Natural killer cell (primary cell): ENCODE data around the gene RALGPS2. TPM values are rescaled to one million over a fixed set of nuclear protein-coding genes. Genes with fewer than 3 reads are reported as not detected.

Experiments
- ATAC-seq, 3 donors: fragments of 150-1000 bp in 2 of 3; fragments of 200-7000 bp in 1 of 3; cut with Tn5 transposase; 1 replicate in 1 of 3; 2 replicates in 2 of 3; pipeline ENCODE4 v1.10.0; 2021; ENCODE audit warnings: mild to moderate bottlenecking in 2 of 3, moderate library complexity in 2 of 3
- DNase-seq, 2 donors: peaks; one replicate each; pipeline versions ENCODE4 v3.0.0 to v3.0.0-alpha.2; 2013 to 2021; ENCODE audit warnings: mixed read lengths in 1 of 2
- H3K27ac ChIP-seq: one replicate; pipeline ENCODE4 v1.5.1; 2013; ENCODE audit warnings: mild to moderate bottlenecking, low read length
- H3K27me3 ChIP-seq: one replicate; pipeline ENCODE4 v1.6.1; 2013; ENCODE audit warnings: low read length; ENCODE audit not compliant: control insufficient read depth, insufficient read depth
- H3K36me3 ChIP-seq: one replicate; pipeline ENCODE4 v1.6.1; 2013; ENCODE audit warnings: low read length; ENCODE audit not compliant: control insufficient read depth, insufficient read depth
- H3K4me1 ChIP-seq: one replicate; pipeline ENCODE4 v1.6.1; 2013; ENCODE audit warnings: low read length; ENCODE audit not compliant: control insufficient read depth, insufficient read depth
- H3K4me3 ChIP-seq: one replicate; pipeline ENCODE4 v1.5.1; 2013; ENCODE audit warnings: low read length
- H3K9me3 ChIP-seq: one replicate; pipeline ENCODE4 v1.6.1; 2013; ENCODE audit warnings: low read length; ENCODE audit not compliant: control insufficient read depth, insufficient read depth
- H3K27ac Mint-ChIP-seq, 2 donors: one replicate each; pipeline ENCODE4 v1.8.0; 2022; ENCODE audit warnings: mild to moderate bottlenecking in 2 of 2, mixed read lengths in 2 of 2, moderate library complexity in 1 of 2
- H3K27me3 Mint-ChIP-seq, 2 donors: one replicate each; pipeline ENCODE4 v1.8.0; 2022; ENCODE audit warnings: low read depth in 2 of 2, mixed read lengths in 2 of 2
- H3K36me3 Mint-ChIP-seq: one replicate; pipeline ENCODE4 v1.8.0; 2022; ENCODE audit warnings: mixed read lengths
- H3K4me1 Mint-ChIP-seq, 2 donors: one replicate each; pipeline ENCODE4 v1.8.0; 2022; ENCODE audit warnings: mixed read lengths in 2 of 2
- H3K4me3 Mint-ChIP-seq: one replicate; pipeline ENCODE4 v1.8.0; 2022; ENCODE audit warnings: mild to moderate bottlenecking, moderate library complexity, mixed read lengths
- H3K9me3 Mint-ChIP-seq, 2 donors: one replicate each; pipeline ENCODE4 v1.8.0; 2022; ENCODE audit warnings: mixed read lengths in 2 of 2
- WGBS: methylation state at CpG from one replicate; pipeline ENCODE4 v1.1.7; 2013; ENCODE audit warnings: missing lambda C conversion rate; ENCODE audit not compliant: insufficient coverage; 5-methylcytosine and 5-hydroxymethylcytosine counted together
- intact Hi-C: fragments of 100-400 bp; cut with micrococcal nuclease; formaldehyde crosslinking; loops from one replicate; pipeline ENCODE4 v1.14.2; 2022
- total RNA-seq, 4 donors: library from RNA; stranded (reverse); fragments of 120-200 nt in 1 of 4; gene quantifications; one replicate each; pipeline versions ENCODE4 v1.2.3 to v1.2.4, GENCODE V29; 2013 to 2022
- TF ChIP-seq, protein P1 (sequence below): fragments of 200-600 bp; IDR thresholded peaks from one replicate; pipeline ENCODE4 v1.8.0; 2022; ENCODE audit warnings: antibody characterized with exemption

Gene RALGPS2
- total RNA-seq, 3 donors from 2014 or later (not counting 1 experiment from before 2014, with no cell fraction given), result 11.1 to 12.4 (median 11.8) TPM

GRCh38 chr1:178935610-178936009 is 210.6 kb downstream of the RALGPS2 start:
- no peaks in the 10 kb centered on the region for H3K36me3 ChIP-seq
- H3K27ac Mint-ChIP-seq, result no peak overlapping the region
- H3K27me3 ChIP-seq, result no peaks in the 10 kb centered on the region
- TF ChIP-seq, protein P1, sequence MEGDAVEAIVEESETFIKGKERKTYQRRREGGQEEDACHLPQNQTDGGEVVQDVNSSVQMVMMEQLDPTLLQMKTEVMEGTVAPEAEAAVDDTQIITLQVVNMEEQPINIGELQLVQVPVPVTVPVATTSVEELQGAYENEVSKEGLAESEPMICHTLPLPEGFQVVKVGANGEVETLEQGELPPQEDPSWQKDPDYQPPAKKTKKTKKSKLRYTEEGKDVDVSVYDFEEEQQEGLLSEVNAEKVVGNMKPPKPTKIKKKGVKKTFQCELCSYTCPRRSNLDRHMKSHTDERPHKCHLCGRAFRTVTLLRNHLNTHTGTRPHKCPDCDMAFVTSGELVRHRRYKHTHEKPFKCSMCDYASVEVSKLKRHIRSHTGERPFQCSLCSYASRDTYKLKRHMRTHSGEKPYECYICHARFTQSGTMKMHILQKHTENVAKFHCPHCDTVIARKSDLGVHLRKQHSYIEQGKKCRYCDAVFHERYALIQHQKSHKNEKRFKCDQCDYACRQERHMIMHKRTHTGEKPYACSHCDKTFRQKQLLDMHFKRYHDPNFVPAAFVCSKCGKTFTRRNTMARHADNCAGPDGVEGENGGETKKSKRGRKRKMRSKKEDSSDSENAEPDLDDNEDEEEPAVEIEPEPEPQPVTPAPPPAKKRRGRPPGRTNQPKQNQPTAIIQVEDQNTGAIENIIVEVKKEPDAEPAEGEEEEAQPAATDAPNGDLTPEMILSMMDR, result no peak
- H3K4me3 ChIP-seq, result no peak overlapping the region
- 82% methylated on average over 5 of the region's 5 CpGs for WGBS
- intact Hi-C loops, result no loop called here
- no peaks in the 10 kb centered on the region for H3K9me3 ChIP-seq
- H3K9me3 Mint-ChIP-seq, result no peaks in the 10 kb centered on the region
- no peak for DNase-seq
- no peaks in the 10 kb centered on the region for H3K27me3 Mint-ChIP-seq
- no peak for ATAC-seq
- peaks cover 4% of the 10 kb centered on the region for H3K4me1 ChIP-seq
- peaks cover 0 to 11% of the 10 kb centered on the region in 2 donors for H3K4me1 Mint-ChIP-seq
- H3K4me3 Mint-ChIP-seq, result no peak overlapping the region
- H3K27ac ChIP-seq, result no peak overlapping the region
- H3K36me3 Mint-ChIP-seq, result no peaks in the 10 kb centered on the region

DNA sequence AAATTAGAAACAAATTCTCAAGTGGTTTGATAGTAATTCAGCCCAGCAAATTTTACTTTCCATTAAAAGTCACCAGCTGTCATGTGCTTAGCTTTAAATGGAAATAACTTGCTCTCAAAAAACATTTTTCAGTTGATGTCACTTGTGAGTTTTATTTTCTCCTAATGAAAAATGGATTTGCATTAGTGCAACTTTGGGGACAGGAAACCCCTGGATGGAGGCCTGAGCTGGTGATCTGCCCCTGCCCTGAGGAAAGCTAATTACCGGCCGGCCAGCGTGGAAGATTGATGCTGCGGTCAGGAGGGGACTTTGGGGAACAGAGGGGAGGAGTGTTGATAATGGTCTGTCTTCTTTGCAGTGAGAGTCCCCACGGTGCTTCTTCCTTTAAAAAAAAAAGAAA is 212.7 kb downstream of the RALGPS2 start:
- Mint-ChIP-seq H3K36me3 (no peaks in the 10 kb centered on the region), H3K27ac (no peak overlapping the region), H3K9me3 (no peaks in the 10 kb centered on the region), H3K4me1 (peaks cover 0 to 11% of the 10 kb centered on the region in 2 donors), H3K27me3 (peaks cover 6 to 8% of the 10 kb centered on the region in 2 donors), H3K4me3 (no peak overlapping the region)
- H3K4me3 ChIP-seq, result no peak overlapping the region
- TF ChIP-seq, protein P1, result no peak
- ATAC-seq (no peak), DNase-seq (no peak)
- no peak overlapping the region for H3K27ac ChIP-seq
- 62% methylated on average over 5 of the region's 5 CpGs for WGBS
- H3K27me3 ChIP-seq, result no peaks in the 10 kb centered on the region
- no peaks in the 10 kb centered on the region for H3K9me3 ChIP-seq
- no peaks in the 10 kb centered on the region for H3K4me1 ChIP-seq
- intact Hi-C loops, result no loop called here
- H3K36me3 ChIP-seq, result no peaks in the 10 kb centered on the region

- Mint-ChIP-seq H3K27ac (no peak overlapping the region), H3K36me3 (no peaks in the 10 kb centered on the region), H3K4me1 (peaks cover 0 to 11% of the 10 kb centered on the region in 2 donors), H3K4me3 (no peak overlapping the region), H3K9me3 (no peaks in the 10 kb centered on the region), H3K27me3 (peaks cover 6 to 8% of the 10 kb centered on the region in 2 donors)
- DNase-seq, result no peak
- Histone ChIP-seq H3K4me3 (no peak overlapping the region), H3K27ac (no peak overlapping the region), H3K27me3 (no peaks in the 10 kb centered on the region), H3K4me1 (no peaks in the 10 kb centered on the region), H3K9me3 (no peaks in the 10 kb centered on the region), H3K36me3 (no peaks in the 10 kb centered on the region)
- intact Hi-C loops, result no loop called here
- no peak for ATAC-seq
- TF ChIP-seq, protein P1, result no peak
- WGBS, result 81% methylated on average over 11 of the region's 11 CpGs
These were observed 213.3 kb downstream of the RALGPS2 start for GRCh38 chr1:178938101-178938958.
